Kidney glomerular epithelial cell (primary cell): ENCODE data around the gene CTIF.

Experiments
- DNase-seq: peaks from one replicate; lab custom pipeline; 2025; lab: John Stamatoyannopoulos, UW

The CTIF gene

DNA sequence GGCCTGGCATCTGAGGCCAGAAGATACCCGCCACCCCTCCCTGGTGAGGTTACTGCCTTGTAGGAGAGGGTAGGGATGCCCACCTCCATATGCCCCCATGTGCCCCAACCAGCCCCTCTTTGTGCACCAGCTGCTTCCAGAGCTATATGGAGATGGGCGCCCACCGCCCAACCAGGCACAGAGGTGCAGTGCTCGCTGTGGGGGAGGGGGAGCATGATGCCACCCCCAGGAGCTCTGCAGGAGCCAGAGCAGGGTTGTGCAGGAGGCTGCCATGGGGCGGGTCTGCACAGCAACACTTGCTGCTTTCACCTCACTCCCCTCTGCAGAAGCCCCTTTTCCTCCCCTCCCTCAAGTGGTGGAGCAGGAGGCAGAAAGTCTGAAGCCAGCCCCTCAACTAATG lies 237.3 kb downstream of the CTIF start:
- no peak for DNase-seq

DNA sequence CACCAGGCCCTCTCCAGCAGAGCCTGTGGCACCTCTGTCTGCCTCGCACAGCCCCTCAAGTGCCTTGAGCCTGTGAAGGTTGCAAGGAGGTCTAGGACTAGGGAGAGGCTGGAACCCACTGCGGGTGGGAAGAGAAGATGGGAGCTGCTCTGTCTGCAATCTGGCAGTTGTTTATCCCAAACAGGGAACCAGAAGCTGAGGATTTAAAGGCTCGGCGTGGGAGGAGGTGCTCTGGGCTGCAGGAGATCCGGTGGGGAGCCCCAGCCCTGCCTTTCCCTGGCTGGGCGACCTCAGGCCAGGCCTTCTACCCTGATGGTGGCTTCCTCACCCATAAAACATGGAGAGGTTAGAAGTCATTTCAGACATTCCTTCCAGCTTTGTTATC lies 237.8 kb downstream of the CTIF start:
- DNase-seq, result no peak

DNA sequence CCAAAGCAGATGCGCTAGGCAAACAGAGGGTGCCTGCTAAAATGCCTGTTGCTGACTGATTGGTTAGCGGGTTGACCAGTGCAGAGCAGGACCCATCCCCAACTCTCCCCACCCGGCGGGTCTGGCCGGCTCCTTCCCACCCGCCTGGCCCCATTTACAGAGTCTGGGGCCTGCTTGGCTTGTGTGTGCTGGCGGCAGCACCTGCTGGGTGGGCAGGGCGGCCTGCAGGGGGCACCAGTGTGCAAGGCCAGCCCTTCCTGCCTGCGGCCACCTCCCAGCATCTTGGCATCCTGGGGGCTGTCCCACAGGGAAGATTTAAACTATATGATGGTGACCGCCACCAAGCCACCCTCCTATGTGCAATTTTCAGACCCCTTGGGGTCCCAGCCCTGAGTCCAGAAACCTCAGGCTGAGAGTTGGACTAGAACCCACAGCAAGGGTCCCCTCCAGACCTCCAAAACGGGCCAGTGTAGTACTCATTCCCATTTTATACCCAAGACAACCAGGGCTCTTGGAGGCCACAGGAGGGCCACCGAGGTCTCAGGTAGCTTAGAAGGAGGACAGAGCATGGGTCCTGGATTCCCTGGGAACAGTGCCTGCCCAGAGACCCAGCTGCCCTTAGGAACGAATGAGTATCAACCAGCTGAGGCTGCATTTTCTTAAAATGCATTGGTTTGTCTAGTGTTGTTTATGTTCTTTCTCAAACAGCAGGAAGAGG lies 238.4 kb downstream of the CTIF start:
- DNase-seq, result peak; percentile 4

DNA sequence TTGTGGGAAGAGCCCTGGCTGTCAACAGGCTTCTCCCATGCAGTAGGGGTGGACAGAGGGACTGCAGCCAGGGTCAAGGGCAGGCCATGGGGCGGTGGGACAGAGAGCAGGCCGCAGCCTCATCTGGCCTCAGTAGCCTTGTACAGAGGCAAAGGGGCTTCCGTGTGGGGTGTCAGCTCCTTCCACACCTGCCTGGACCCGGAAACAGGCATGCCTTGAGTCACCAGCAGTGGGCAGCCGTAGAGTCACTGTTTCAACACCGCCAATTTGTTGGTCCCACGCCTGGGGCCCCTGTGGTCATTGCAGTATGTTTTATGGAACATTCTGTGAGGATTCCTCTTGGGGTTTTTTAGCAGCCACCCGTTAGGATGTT lies 238.9 kb downstream of the CTIF start:
- DNase-seq, result no peak

DNA sequence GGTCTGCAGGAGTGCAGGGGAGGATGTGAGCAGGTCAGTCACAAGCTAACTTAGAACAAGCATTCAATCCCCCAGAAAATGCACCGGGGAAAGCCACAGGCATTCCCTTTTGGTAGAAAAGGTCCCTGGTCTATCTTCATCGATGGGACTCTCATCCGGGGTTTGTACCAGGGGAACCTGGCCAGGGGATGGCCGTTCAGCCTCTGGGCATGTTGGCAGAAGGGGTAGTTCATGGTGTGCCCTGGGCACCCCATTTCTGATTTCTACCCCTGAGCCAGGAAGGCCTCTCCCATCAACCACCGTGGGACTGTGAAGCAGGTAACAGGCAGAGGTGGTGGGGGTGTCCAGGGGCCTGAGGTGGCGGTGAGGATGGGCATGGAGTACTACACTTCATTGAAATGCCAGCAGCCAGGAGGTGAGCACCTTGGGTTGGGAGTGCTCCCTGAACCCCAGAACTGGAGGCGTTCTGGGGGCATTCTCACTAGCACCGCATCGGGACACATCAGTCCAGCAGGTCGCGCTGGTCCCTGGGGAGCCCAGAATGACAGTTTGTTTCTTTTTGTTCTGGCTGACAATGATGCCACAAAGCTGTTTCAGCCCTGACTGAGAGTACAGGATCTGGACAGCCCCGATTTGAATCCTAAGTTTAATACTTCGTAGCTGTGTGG lies 239.6 kb downstream of the CTIF start:
- no peak for DNase-seq

DNA sequence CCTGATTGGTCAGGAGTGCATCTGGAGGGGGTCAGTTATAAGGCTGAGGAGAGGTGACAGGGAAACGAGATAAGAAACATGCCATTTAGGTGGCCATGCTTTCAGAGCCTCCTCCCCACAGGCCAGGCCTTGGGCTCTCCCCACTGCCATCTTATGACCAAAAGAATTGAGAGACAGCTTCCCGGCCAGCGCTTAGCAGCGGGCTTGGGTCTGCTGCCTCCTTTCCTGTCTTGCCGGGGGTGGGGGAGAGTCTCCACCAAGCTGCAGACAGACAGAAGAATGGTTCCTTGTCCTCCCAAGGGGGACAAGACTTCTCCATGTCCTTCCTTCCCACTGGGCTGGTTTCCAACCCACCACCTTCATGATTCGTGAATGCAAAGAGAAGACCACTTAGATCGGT lies 240.6 kb downstream of the CTIF start:
- DNase-seq, result no peak

DNA sequence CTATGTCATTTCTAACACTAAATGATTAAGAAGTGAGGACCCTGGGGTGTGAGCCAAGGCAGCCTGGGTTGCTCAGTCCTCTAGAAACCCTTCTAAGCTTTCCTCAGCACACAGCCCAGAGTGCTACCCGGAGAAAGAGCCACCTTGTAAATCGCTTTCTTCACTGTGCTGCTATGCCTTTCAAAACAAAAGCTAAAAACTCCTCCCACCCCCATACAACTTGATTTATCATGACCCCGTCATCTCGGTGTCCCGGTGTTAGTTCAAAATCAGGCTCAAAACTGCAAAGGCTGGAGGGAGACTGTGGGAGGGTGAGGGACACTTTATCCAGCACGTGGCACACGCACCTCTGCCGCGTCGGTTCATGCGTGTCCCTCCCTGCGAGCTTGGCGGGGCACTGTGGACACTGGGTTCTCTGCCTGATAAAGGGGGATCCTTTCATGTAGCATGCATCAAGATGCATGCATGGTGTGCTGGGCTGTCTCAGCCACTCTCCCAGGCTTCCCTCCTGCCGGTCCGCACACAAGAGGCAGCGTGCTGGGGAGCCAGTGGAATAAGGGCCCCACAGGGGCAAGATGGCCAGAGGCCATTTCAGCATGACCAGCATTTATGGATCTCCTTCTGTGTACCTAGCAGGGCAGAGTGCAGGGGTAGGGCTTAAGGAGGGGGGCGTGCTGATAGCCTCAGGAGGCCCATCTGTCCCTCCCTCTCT lies 241.5 kb downstream of the CTIF start:
- DNase-seq, result no peak

DNA sequence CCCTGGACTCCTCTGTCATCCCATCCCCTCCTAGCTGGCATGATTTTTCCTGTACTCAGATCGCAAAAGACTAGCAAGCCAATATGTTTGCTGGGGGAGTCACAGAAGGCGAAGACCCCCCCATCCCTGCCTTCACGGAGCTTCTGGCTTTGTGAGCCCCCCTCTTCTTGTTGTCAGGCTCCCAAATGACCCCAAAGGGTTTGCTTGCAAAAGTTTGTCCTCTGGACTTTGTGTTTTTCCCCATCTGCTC lies 242.0 kb downstream of the CTIF start:
- no peak for DNase-seq

DNA sequence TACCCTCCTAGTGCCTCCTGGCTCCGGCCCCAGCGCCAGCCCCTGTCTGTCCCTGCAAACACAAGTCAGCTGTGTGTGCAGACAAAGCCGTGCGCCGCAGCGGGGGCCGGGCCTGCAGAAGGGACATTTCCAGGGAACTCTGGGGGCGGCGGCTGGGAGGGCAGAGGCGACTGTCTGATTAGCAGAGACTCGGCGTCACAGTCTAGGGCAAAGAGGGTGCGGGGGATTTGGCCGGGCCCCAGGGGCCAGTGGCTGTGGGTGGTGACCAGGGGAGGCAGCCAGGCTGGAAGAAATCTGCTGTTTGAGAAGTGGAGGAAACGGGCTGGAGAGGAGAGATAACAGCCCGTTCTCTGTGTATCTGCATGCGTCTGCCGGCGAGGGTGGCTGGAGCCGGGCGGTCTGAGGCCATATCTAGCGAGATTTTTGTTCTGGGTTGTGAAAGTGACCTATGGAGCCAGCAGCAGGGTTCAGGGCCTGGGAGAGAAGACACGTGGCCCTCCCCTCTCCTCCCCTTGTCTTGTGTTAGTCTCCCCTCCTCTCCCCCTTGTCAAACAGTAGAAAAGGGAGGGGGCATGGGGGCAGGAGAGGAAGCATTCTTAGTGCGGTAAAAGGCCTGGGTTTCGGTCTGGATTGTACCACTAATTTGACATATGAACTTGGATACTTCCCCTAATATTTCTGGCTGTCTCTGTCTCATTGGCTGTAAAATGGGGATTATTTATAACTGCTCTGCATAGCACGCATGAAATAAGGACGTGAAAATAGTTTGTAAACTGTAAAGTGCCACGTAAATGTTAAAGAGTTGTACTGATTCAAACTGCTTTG lies 242.5 kb downstream of the CTIF start:
- no peak for DNase-seq

DNA sequence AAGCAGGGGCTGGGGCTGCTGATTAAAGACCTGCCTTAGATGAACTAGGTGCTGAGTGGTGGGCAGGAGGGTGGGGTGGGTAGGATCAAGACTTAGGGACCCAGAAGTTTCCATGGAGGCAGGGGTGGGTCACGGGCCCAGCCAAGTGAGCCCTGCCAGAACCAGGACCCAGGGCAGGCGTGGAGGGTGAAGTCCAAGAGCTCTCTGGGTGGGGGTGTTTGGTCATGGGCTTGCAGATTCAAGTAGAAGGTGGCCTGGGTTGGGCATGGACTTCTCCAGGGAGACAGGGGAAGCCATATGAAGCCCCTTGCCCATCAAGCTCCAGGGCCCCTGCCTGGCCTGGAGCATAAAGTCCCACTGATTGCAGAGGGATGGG lies 243.1 kb downstream of the CTIF start:
- no peak for DNase-seq

DNA sequence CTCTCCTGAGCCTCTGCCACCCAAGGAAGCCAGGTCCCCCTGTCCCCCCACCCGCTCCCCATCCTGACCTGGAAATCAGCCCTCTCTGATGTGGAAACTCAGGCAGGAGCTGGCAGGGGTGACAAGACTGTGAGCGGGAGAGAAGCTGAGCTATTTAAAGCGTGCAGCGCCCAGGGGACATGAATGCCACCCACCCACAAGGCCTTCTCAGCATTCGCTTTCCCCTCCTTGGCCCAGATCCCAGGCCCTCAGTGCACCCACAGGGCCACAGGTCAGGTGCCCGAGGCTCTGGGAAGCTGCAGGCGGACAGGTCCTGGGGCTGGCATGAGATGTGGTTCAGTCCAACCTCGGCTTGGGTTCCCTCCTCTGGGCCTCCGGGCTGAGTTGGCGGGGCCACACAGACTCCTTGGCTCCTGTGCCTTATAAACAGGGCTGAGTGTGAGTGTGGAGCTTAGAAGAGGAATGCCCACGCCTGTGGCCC lies 243.6 kb downstream of the CTIF start:
- no peak for DNase-seq

DNA sequence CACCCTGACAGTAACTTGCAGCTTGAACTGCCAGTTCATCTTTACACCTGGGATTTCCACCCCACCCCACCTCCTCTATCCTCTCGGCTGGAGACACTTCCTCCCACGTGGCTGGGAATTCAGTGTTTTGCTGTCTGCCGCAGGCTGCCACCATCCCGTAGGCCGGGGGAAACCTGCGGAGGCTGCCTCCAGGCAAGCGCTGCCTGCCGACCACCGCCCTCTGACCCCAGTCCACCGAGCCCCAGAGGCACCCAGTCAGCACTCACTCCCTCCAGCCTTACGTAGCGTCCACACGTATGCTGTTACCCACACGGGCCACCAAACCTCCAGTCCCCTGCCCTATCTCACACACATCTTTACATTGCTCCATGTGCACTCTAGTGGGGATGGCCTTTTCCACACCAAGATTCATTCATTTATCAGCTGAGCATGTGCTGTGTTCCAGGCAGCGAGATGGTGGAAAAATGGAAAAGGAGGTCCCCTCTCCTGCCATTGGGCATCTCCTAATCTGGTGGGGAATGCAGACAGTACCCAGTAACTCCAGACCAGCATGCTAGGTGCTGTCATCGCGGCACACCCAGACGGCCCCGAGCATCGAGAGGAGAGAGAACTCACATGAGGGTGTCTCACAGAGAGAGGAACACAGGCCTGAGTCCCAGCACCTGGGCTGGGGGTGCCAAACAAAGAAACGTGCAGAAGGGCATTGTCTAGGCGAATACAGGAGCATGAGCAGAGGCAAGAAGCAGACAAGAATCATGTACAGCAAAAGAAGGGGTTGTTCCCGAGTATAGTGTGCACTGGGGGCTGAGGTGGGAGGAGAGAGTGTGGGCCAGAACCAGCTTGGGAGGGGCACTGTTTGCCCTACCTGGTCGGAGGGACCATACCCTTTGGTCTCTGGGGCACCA lies 245.0 kb downstream of the CTIF start:
- no peak for DNase-seq

DNA sequence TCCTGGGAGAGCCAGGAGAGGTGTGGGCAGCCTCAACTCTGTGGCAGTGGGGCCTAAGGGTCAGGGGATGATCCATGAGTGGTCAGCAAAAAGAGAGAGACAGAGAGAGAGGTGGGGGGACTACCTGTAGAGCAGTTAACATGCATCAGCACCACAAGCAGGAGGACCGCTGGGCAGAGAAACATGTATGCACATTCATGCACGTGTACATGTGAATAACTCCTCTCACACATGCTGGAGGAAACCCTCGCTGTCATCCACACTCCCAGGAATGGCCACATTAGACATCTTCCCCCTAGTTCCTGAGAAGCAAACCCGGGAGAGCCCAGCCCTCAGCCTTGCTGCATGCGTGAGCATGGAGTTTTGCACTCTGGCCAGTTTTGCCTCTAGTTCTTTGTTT lies 245.8 kb downstream of the CTIF start:
- no peak for DNase-seq

DNA sequence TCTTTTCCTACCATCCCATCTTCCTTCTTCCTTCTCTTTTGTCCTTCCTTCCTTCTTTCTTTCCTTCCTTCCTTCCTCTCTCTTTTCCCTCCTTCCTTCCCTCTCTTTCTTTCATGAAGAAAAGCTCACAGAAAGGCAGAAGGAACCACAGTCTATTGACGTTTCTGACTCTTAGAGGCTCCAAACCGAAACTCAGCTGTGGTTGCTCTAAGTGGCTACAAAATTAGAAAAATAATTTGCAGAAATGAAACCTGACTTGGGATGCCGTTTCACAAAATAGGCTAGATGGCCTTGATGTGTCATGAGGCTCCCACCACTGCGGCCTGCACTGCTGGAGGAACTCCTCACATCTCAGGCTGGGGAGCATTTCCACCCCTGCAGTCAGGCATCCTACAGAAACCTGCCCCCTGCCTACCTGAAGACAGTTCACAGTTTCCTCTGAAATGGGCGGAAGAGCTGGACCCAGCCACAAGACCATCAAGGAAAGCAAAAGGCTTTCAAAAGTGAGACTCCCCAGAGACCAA lies 246.3 kb downstream of the CTIF start:
- DNase-seq, result no peak

DNA sequence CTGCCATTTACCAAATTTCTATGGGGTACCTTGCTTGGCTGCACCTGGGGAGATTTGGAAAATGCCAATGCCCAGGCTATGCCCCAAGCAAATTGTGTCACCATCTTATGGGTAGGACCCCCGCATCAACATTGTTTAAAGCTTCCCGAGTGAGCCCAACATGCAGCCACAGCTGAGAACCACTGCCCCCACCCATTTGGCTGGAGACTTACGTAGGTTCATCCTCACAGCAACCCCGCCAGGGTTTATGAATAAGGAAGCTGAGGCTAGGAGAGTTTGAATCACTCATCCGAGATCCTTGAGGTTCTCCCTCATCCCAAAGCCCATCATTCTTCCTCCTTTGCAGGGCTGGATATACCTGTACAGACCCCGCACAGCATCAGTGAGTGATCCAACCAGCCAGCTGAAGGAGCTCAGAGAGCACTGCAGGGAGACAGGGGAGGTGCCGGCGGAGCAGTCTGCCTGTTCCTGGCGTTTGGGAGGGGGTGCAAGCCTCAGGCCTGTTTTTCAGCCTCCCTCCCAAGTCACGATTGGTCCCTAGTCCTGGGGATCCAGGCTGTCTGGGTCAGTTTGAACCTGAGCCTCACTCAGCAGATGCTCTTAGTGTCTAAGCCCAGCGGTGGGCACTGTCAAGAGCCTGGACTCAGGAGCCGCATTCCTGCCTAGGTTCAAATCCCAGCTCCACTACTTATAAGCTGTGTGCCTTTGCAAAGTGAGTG lies 247.1 kb downstream of the CTIF start:
- no peak for DNase-seq

DNA sequence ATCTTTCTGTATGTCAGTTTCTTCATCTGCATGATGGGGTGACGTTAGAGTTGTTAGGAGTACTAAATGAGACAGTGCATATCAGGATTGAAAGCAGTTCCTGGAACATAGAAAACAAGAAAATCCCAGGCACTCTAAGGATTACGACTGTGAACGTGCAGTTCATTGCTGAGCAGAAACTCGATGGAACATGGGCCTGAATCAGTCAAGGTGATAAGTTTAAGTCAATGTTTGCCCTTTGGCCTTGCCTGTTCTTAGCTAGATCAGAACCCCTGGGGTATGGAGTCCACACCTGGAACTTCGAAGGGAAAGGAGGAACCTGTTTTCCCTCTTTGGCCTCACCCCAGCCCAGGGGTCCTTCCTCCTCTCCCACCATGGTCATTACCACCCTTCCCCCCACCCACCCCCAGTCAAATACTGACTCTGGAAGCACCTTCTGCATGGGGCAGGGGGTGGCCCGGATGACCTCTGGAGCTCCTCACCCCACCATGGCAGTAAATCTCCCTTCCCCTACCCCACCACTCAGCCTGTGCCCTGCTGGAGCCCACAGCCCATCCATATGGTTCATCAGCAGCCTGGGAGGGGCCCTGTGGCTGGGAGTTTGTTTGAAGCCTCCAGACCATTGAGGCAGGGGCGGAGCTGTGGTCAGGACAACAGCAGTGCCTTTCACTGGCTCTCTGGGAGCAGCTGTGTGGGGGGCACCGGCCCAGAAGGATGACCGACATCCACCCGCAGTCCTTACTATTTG lies 247.8 kb downstream of the CTIF start:
- DNase-seq, result no peak

DNA sequence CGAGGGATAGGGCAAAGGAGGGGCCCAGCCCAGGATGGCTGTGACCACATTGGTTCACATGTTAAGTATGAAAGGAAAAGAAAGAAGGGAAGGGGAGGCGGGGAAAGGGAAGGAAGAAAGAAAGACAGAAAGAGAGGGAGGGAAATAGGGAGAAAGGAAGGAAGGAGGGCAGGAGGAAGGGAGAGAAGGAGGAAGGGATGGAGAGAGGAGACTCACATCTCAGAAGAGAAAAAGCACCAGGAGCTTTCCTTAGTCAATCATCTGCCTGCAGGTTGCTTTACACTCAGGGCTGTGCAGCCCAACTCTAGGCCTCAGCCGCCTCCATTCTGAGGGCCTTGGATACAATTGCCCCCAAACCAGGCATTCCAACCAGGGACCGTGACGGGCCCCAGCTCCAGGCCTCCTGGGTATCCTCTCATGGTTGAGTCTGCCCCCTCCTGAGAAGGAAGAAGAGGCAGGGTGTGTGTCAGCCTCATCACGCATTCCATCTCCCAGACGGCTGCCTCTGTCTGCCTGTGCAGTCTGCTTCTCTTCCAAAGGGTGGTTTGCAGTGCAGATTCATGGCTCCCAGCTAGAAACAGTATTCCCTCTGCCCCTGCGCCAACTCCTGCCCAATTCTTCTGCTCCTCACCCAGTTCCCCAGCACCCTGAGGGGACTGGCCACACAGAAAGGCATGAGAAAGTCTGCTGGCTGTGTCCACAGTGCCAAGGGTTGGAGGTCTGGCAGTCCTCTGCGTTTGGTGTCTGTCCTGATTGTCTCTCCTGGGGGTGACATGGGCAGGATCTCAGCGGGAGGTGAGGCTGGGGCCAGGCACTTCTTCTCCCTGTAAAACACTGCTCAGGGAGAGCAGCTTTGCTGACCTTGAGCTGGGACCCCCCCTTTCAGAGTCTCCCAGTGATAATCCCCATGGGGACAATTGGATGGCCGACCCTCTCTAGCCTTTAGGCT lies 248.6 kb downstream of the CTIF start:
- peak; percentile 61 for DNase-seq

DNA sequence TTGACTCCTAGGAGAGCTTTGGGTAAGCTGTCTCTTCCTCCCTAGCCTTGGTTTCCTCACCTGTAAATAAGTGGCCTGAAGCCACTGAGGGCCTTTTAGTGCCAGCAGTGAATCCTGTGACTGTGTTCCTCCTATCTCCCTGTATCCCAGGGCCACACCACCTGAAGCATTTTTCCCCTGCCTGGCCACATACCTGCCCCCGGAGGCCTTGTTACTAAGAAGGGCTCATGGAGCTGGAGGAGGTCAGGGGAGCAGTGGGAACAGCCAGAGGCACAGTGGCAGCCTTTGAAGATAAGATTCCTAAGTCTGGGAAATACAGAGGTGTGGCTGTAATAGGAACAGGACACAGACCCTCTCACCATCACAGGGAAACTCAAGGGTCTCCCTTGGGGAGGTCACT lies 249.5 kb downstream of the CTIF start:
- DNase-seq, result no peak

DNA sequence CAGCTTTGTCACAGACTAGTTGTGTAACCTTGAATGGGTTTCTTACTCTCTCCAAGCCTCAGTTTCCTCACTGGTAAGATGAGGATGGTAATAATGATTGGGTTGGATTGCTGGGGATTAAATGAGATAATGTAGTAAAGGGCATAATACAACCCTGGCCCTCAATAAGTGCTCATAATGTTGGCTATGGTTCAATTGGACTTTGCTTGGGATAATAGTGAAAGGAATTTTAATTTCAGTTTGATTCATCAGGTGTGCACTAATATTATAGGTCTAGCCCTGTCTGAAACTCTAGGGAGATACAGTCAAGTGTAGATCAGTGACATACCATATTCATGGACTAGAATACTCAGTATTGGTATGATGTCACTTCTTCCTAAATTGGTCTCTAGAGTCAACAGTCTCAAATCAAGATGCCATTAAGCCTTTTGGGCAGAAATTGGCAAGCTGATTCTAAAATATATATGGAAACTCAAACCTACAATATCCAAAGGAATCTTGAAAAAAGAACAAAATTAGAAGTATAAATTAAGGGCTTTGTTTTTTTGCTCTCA lies 250.5 kb downstream of the CTIF start:
- no peak for DNase-seq
